ENCODE results near the gene RTKN2.

RTKN2 gene

GRCh38 chr10:62165803-62166202 is 102.8 kb downstream of the RTKN2 start:
- Histone ChIP-seq H3K27me3 (ENCODE audit: control insufficient read depth, insufficient read depth, low read length, poor library complexity, severe bottlenecking) (no peaks in the 10 kb centered on the region), H3K36me3 (ENCODE audit: control insufficient read depth, insufficient read depth, low read length) (no peaks in the 10 kb centered on the region), H3K4me1 (ENCODE audit: control insufficient read depth, insufficient read depth, low read length) (no peaks in the 10 kb centered on the region), H3K9me3 (ENCODE audit: control insufficient read depth, low read length) (no peaks in the 10 kb centered on the region), H3K4me3 (ENCODE audit: insufficient read depth, low read depth, low read length) (no peak overlapping the region), H3K27ac (ENCODE audit: insufficient read depth, low read depth, low read length, poor library complexity, severe bottlenecking) (no peak overlapping the region)
- 97 to 98% methylated on average over 4 of the region's 4 CpGs for WGBS, 2 experiments

- Histone ChIP-seq H3K27me3 (ENCODE audit: control insufficient read depth, insufficient read depth, low read length, poor library complexity, severe bottlenecking) (no peaks in the 10 kb centered on the region), H3K4me1 (ENCODE audit: control insufficient read depth, insufficient read depth, low read length) (no peaks in the 10 kb centered on the region), H3K36me3 (ENCODE audit: control insufficient read depth, insufficient read depth, low read length) (no peaks in the 10 kb centered on the region), H3K27ac (ENCODE audit: insufficient read depth, low read depth, low read length, poor library complexity, severe bottlenecking) (no peak overlapping the region), H3K4me3 (ENCODE audit: insufficient read depth, low read depth, low read length) (no peak overlapping the region), H3K9me3 (ENCODE audit: control insufficient read depth, low read length) (no peaks in the 10 kb centered on the region)
- WGBS, 2 experiments = 93 to 100% methylated on average over 1 to 2 of the region's 2 CpGs
Observed at GRCh38 chr10:62163024-62163423, 105.6 kb downstream of the RTKN2 start.

- Histone ChIP-seq H3K27ac (ENCODE audit: insufficient read depth, low read depth, low read length, poor library complexity, severe bottlenecking) (no peak overlapping the region), H3K4me3 (ENCODE audit: insufficient read depth, low read depth, low read length) (no peak overlapping the region), H3K4me1 (ENCODE audit: control insufficient read depth, insufficient read depth, low read length) (no peaks in the 10 kb centered on the region), H3K9me3 (ENCODE audit: control insufficient read depth, low read length) (no peaks in the 10 kb centered on the region), H3K27me3 (ENCODE audit: control insufficient read depth, insufficient read depth, low read length, poor library complexity, severe bottlenecking) (no peaks in the 10 kb centered on the region), H3K36me3 (ENCODE audit: control insufficient read depth, insufficient read depth, low read length) (no peaks in the 10 kb centered on the region)
- WGBS, 2 experiments = 90 to 98% methylated on average over 2 to 3 of the region's 4 CpGs
Observed at GRCh38 chr10:62162261-62162981, 106.2 kb downstream of the RTKN2 start.

- H3K4me3 ChIP-seq (ENCODE audit: insufficient read depth, low read depth, low read length) = no peak overlapping the region
- no peak overlapping the region for H3K27ac ChIP-seq (ENCODE audit: insufficient read depth, low read depth, low read length, poor library complexity, severe bottlenecking)
- H3K27me3 ChIP-seq (ENCODE audit: control insufficient read depth, insufficient read depth, low read length, poor library complexity, severe bottlenecking) = no peaks in the 10 kb centered on the region
- 93 to 94% methylated on average over 3 of the region's 3 CpGs for WGBS, 2 experiments
- H3K36me3 ChIP-seq (ENCODE audit: control insufficient read depth, insufficient read depth, low read length) = no peaks in the 10 kb centered on the region
- no peaks in the 10 kb centered on the region for H3K9me3 ChIP-seq (ENCODE audit: control insufficient read depth, low read length)
- no peaks in the 10 kb centered on the region for H3K4me1 ChIP-seq (ENCODE audit: control insufficient read depth, insufficient read depth, low read length)
Observed at GRCh38 chr10:62159351-62159750, 109.3 kb downstream of the RTKN2 start.

- no peaks in the 10 kb centered on the region for H3K36me3 ChIP-seq (ENCODE audit: control insufficient read depth, insufficient read depth, low read length)
- H3K27me3 ChIP-seq (ENCODE audit: control insufficient read depth, insufficient read depth, low read length, poor library complexity, severe bottlenecking) = no peaks in the 10 kb centered on the region
- H3K9me3 ChIP-seq (ENCODE audit: control insufficient read depth, low read length) = no peaks in the 10 kb centered on the region
- 98 to 100% methylated on average over 1 to 3 of the region's 3 CpGs for WGBS, 2 experiments
- no peak overlapping the region for H3K4me3 ChIP-seq (ENCODE audit: insufficient read depth, low read depth, low read length)
- no peak overlapping the region for H3K27ac ChIP-seq (ENCODE audit: insufficient read depth, low read depth, low read length, poor library complexity, severe bottlenecking)
- H3K4me1 ChIP-seq (ENCODE audit: control insufficient read depth, insufficient read depth, low read length) = no peaks in the 10 kb centered on the region
Observed at GRCh38 chr10:62157601-62158000, 111.0 kb downstream of the RTKN2 start.

- 92 to 93% methylated on average over 7 of the region's 7 CpGs for WGBS, 2 experiments
- no peaks in the 10 kb centered on the region for H3K27me3 ChIP-seq (ENCODE audit: control insufficient read depth, insufficient read depth, low read length, poor library complexity, severe bottlenecking)
- no peaks in the 10 kb centered on the region for H3K9me3 ChIP-seq (ENCODE audit: control insufficient read depth, low read length)
- no peak overlapping the region for H3K4me3 ChIP-seq (ENCODE audit: insufficient read depth, low read depth, low read length)
- no peaks in the 10 kb centered on the region for H3K4me1 ChIP-seq (ENCODE audit: control insufficient read depth, insufficient read depth, low read length)
- no peaks in the 10 kb centered on the region for H3K36me3 ChIP-seq (ENCODE audit: control insufficient read depth, insufficient read depth, low read length)
- H3K27ac ChIP-seq (ENCODE audit: insufficient read depth, low read depth, low read length, poor library complexity, severe bottlenecking) = no peak overlapping the region
Observed at GRCh38 chr10:62155054-62155680, 113.5 kb downstream of the RTKN2 start.

- no peaks in the 10 kb centered on the region for H3K36me3 ChIP-seq (ENCODE audit: control insufficient read depth, insufficient read depth, low read length)
- no peaks in the 10 kb centered on the region for H3K4me1 ChIP-seq (ENCODE audit: control insufficient read depth, insufficient read depth, low read length)
- H3K9me3 ChIP-seq (ENCODE audit: control insufficient read depth, low read length) = no peaks in the 10 kb centered on the region
- H3K27me3 ChIP-seq (ENCODE audit: control insufficient read depth, insufficient read depth, low read length, poor library complexity, severe bottlenecking) = no peaks in the 10 kb centered on the region
- no peak overlapping the region for H3K27ac ChIP-seq (ENCODE audit: insufficient read depth, low read depth, low read length, poor library complexity, severe bottlenecking)
- no peak overlapping the region for H3K4me3 ChIP-seq (ENCODE audit: insufficient read depth, low read depth, low read length)
- WGBS, 2 experiments = 89 to 96% methylated on average over 2 of the region's 2 CpGs
Observed at GRCh38 chr10:62154231-62154630, 114.4 kb downstream of the RTKN2 start.

GRCh38 chr10:62153191-62153590 is 115.5 kb downstream of the RTKN2 start:
- WGBS, 2 experiments = 84 to 91% methylated on average over 1 of the region's 1 CpG

GRCh38 chr10:62149621-62150020 is 119.0 kb downstream of the RTKN2 start:
- no peaks in the 10 kb centered on the region for H3K27me3 ChIP-seq (ENCODE audit: control insufficient read depth, insufficient read depth, low read length, poor library complexity, severe bottlenecking)
- H3K4me3 ChIP-seq (ENCODE audit: insufficient read depth, low read depth, low read length) = no peak overlapping the region
- H3K27ac ChIP-seq (ENCODE audit: insufficient read depth, low read depth, low read length, poor library complexity, severe bottlenecking) = no peak overlapping the region
- no peaks in the 10 kb centered on the region for H3K4me1 ChIP-seq (ENCODE audit: control insufficient read depth, insufficient read depth, low read length)
- no peaks in the 10 kb centered on the region for H3K36me3 ChIP-seq (ENCODE audit: control insufficient read depth, insufficient read depth, low read length)
- H3K9me3 ChIP-seq (ENCODE audit: control insufficient read depth, low read length) = no peaks in the 10 kb centered on the region

More at GRCh38 chr10:62153191-62153590, 115.5 kb downstream of the RTKN2 start:
- no peak overlapping the region for H3K27ac ChIP-seq (ENCODE audit: insufficient read depth, low read depth, low read length, poor library complexity, severe bottlenecking)
- H3K4me1 ChIP-seq (ENCODE audit: control insufficient read depth, insufficient read depth, low read length) = no peaks in the 10 kb centered on the region
- H3K9me3 ChIP-seq (ENCODE audit: control insufficient read depth, low read length) = no peaks in the 10 kb centered on the region
- no peaks in the 10 kb centered on the region for H3K27me3 ChIP-seq (ENCODE audit: control insufficient read depth, insufficient read depth, low read length, poor library complexity, severe bottlenecking)
- H3K4me3 ChIP-seq (ENCODE audit: insufficient read depth, low read depth, low read length) = no peak overlapping the region
- no peaks in the 10 kb centered on the region for H3K36me3 ChIP-seq (ENCODE audit: control insufficient read depth, insufficient read depth, low read length)

- H3K4me3 ChIP-seq (ENCODE audit: insufficient read depth, low read depth, low read length) = no peak overlapping the region
- no peaks in the 10 kb centered on the region for H3K9me3 ChIP-seq (ENCODE audit: control insufficient read depth, low read length)
- WGBS, 2 experiments = 58 to 63% methylated on average over 3 of the region's 3 CpGs
- H3K4me1 ChIP-seq (ENCODE audit: control insufficient read depth, insufficient read depth, low read length) = no peaks in the 10 kb centered on the region
- no peak overlapping the region for H3K27ac ChIP-seq (ENCODE audit: insufficient read depth, low read depth, low read length, poor library complexity, severe bottlenecking)
- no peaks in the 10 kb centered on the region for H3K27me3 ChIP-seq (ENCODE audit: control insufficient read depth, insufficient read depth, low read length, poor library complexity, severe bottlenecking)
- H3K36me3 ChIP-seq (ENCODE audit: control insufficient read depth, insufficient read depth, low read length) = no peaks in the 10 kb centered on the region
Observed at GRCh38 chr10:62148155-62148554, 120.5 kb downstream of the RTKN2 start.
